ENCODE results near the gene CHD9.

DNA sequence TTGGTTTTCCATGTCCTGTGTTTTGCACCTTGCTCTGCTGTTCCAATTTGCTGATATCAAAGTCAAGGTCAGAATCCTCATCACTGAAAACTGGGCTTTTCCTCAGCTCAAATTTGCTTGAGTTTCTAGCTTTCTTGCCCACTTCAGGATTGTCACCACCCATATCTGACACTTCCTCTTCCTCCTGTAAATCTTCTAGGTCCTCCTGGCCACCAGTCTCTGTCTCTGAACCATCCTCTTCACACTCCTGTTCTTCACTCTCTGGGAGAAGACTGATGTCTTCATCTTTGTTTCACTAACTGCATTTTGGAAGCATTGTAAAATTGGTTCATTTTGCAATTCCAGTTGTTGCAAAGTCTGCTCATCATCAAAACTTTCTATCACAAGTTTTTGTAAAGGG is 316.0 kb downstream of the CHD9 start:
- TF ChIP-seq POLR2A (IDR thresholded peaks at IDR 0.05), result no peak
- TF ChIP-seq, protein P1, sequence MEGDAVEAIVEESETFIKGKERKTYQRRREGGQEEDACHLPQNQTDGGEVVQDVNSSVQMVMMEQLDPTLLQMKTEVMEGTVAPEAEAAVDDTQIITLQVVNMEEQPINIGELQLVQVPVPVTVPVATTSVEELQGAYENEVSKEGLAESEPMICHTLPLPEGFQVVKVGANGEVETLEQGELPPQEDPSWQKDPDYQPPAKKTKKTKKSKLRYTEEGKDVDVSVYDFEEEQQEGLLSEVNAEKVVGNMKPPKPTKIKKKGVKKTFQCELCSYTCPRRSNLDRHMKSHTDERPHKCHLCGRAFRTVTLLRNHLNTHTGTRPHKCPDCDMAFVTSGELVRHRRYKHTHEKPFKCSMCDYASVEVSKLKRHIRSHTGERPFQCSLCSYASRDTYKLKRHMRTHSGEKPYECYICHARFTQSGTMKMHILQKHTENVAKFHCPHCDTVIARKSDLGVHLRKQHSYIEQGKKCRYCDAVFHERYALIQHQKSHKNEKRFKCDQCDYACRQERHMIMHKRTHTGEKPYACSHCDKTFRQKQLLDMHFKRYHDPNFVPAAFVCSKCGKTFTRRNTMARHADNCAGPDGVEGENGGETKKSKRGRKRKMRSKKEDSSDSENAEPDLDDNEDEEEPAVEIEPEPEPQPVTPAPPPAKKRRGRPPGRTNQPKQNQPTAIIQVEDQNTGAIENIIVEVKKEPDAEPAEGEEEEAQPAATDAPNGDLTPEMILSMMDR (IDR thresholded peaks at IDR 0.05), result no peak
